K562 (cell line): ENCODE measurements around the gene ING5. TPM values are rescaled to one million over a fixed set of nuclear protein-coding genes. Genes with fewer than 3 reads are reported as not detected.

Source experiments
- CBFB ChIP-seq: sonication (generic); formaldehyde crosslinking; IDR thresholded peaks from 2 replicates; pipeline ENCODE4 v1.4.0; 2020; ENCODE audit warnings: mild to moderate bottlenecking, missing genetic modification reagents
- CREB3L1 ChIP-seq: fragments of 450-650 bp; IDR thresholded peaks from 2 replicates; pipeline ENCODE4 v1.6.1; 2014; ENCODE audit warnings: low read depth, mild to moderate bottlenecking, moderate library complexity, borderline replicate concordance
- CREB5 ChIP-seq: fragments of 250-450 bp; sonication (Bioruptor Pico); IDR thresholded peaks from 2 replicates; pipeline ENCODE4 v1.5.0; 2020; ENCODE audit warnings: mild to moderate bottlenecking
- CXXC5 ChIP-seq: fragments of 250-450 bp; sonication (Bioruptor Pico); IDR thresholded peaks from 2 replicates; pipeline ENCODE4 v1.8.0; 2022; ENCODE audit warnings: inconsistent platforms, mild to moderate bottlenecking, moderate library complexity
- FOXM1 ChIP-seq, 2 experiments: fragments of 450-650 bp in 1 of 2; sonication (generic) in 1 of 2; formaldehyde crosslinking in 1 of 2; IDR thresholded peaks; 2 replicates each; pipeline versions ENCODE4 v1.6.1 to v1.9.0; 2017 to 2022; ENCODE audit warnings: low read depth in 2 of 2, mild to moderate bottlenecking in 2 of 2, missing genetic modification reagents in 1 of 2, moderate library complexity in 1 of 2
- GATAD2B ChIP-seq: fragments of 450-650 bp; IDR thresholded peaks from 2 replicates; pipeline ENCODE4 v1.6.1; 2017; ENCODE audit warnings: mild to moderate bottlenecking, borderline replicate concordance
- NCOA2 ChIP-seq, 2 experiments: fragments of 450-650 bp; IDR thresholded peaks; 2 replicates each; pipeline ENCODE4 v1.6.1; 2018; ENCODE audit warnings: mild to moderate bottlenecking in 2 of 2, moderate library complexity in 1 of 2; ENCODE audit not compliant: partially characterized antibody in 2 of 2
- POLR2H ChIP-seq: IDR thresholded peaks from 2 replicates; pipeline ENCODE4 v1.6.1; 2016; ENCODE audit warnings: missing genetic modification characterization, low read depth, mild to moderate bottlenecking, control low read depth, missing compliant biosample characterization, moderate library complexity
- RBM34 ChIP-seq: fragments of 200-400 bp; formaldehyde crosslinking; IDR thresholded peaks from 2 replicates; pipeline ENCODE4 v1.6.1; 2018; ENCODE audit warnings: low read length, borderline replicate concordance; ENCODE audit not compliant: insufficient read depth
- SAFB ChIP-seq: fragments of 200-400 bp; formaldehyde crosslinking; IDR thresholded peaks from 2 replicates; pipeline ENCODE4 v1.6.1; 2017; ENCODE audit warnings: low read depth, low read length, borderline replicate concordance
- SIN3A ChIP-seq, 2 experiments: fragments of 150-350 bp in 1 of 2; IDR thresholded peaks; 2 replicates each; pipeline ENCODE4 v1.6.1; 2011 to 2016; ENCODE audit warnings: borderline replicate concordance in 2 of 2, low read depth in 2 of 2, low read length in 2 of 2, mild to moderate bottlenecking in 2 of 2, moderate library complexity in 2 of 2; ENCODE audit not compliant: control insufficient read depth in 1 of 2
- VEZF1 ChIP-seq: fragments of 200-800 bp; sonication (Bioruptor generic); IDR thresholded peaks from 2 replicates; pipeline ENCODE4 v1.6.1; 2017; ENCODE audit warnings: missing genetic modification characterization, missing compliant biosample characterization
- ZBTB33 ChIP-seq: sonication (generic); formaldehyde crosslinking; IDR thresholded peaks from 2 replicates; pipeline ENCODE4 v1.8.1; 2023; ENCODE audit warnings: mild to moderate bottlenecking, missing genetic modification reagents
- polyA plus RNA-seq, 8 experiments: library from polyadenylated mRNA; depleted of rRNA in 4 of 8; stranded (reverse) in 5 of 8; unstranded in 3 of 8; fragments of >200 nt; fragmentation: Nextera tagmentation in 2 of 8; fragmentation: Illumina TruSeq in 1 of 8; extraction: Ambion mirVana in 2 of 8; extraction: Trizol in 1 of 8; gene quantifications; 2 replicates each; pipeline versions ENCODE4 v1.2.1 to v1.2.3, GENCODE V29; 2011 to 2014; ENCODE audit warnings: inconsistent platforms in 1 of 8, missing spikeins in 1 of 8
- total RNA-seq, 7 experiments: library from RNA; depleted of rRNA in 6 of 7; stranded (reverse); fragments of >200 nt in 6 of 7; fragmentation: Illumina TruSeq in 2 of 7; extraction: Trizol in 2 of 7; gene quantifications; 2 replicates each; pipeline versions ENCODE4 v1.2.1 to v1.2.3, GENCODE V29; 2011 to 2021; ENCODE audit warnings: low replicate concordance in 1 of 7
- TF ChIP-seq, protein P1 (sequence below): sonication (generic); formaldehyde crosslinking; IDR thresholded peaks from 2 replicates; pipeline ENCODE4 v1.9.0; 2022; ENCODE audit warnings: mild to moderate bottlenecking, missing genetic modification reagents
- TF ChIP-seq, protein P2 (sequence below), 3 experiments: IDR thresholded peaks in 2 of 3; conservative IDR thresholded peaks in 1 of 3; 2 replicates each; pipeline ENCODE4 v1.5.1; 2011 to 2012; ENCODE audit warnings: low read length in 3 of 3, mild to moderate bottlenecking in 3 of 3, control low read depth in 2 of 3, improper control_type of control experiment in 1 of 3, inconsistent platforms in 1 of 3, low read depth in 1 of 3, mixed read lengths in 1 of 3, moderate library complexity in 1 of 3; ENCODE audit not compliant: insufficient read depth in 2 of 3

The ING5 gene
- total and polyA plus RNA-seq, 9 of the 15 experiments (the other 6 are each of a cell fraction or from before 2014, with no cell fraction given): 10.4 to 53.3 (median 27.9) TPM

- TF ChIP-seq CREB3L1 (no peak), CREB5 (CRISPR knock-in tag) (no peak), VEZF1 (CRISPR knock-in tag) (peak; percentile 86), SIN3A (IDR thresholded peaks at IDR 0.05; ENCODE audit: borderline replicate concordance in 2 of 2, control insufficient read depth in 1 of 2, low read depth in 2 of 2, low read length in 2 of 2) (peak; percentile 41 to 90; a peak in 1 of 4 replicates), CXXC5 (CRISPR knock-in tag) (peak; percentile 21), CBFB (CRISPR knock-in tag) (no peak; the same call in none of the 2 replicates), NCOA2 (IDR thresholded peaks at IDR 0.05; ENCODE audit: partially characterized antibody in 2 of 2) (no peak), RBM34 (no peak), ZBTB33 (CRISPR knock-in tag) (0 out of 2 replicates have a peak, but pooled peaks have one; percentile 25), SAFB (0 out of 2 replicates have a peak, but pooled peaks have one; percentile 26), FOXM1 (IDR thresholded peaks at IDR 0.05; ENCODE audit: low read depth) (no peak), FOXM1 (CRISPR knock-in tag; IDR thresholded peaks at IDR 0.05; ENCODE audit: low read depth) (0 out of 2 replicates have a peak, but pooled peaks have one; percentile 70), POLR2H (tag) (no peak), GATAD2B (peak; percentile 25; the same call in 1 of the 2 replicates)
- TF ChIP-seq, protein P1, sequence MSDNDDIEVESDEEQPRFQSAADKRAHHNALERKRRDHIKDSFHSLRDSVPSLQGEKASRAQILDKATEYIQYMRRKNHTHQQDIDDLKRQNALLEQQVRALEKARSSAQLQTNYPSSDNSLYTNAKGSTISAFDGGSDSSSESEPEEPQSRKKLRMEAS (CRISPR knock-in tag): peak; percentile 53
- TF ChIP-seq, protein P2, sequence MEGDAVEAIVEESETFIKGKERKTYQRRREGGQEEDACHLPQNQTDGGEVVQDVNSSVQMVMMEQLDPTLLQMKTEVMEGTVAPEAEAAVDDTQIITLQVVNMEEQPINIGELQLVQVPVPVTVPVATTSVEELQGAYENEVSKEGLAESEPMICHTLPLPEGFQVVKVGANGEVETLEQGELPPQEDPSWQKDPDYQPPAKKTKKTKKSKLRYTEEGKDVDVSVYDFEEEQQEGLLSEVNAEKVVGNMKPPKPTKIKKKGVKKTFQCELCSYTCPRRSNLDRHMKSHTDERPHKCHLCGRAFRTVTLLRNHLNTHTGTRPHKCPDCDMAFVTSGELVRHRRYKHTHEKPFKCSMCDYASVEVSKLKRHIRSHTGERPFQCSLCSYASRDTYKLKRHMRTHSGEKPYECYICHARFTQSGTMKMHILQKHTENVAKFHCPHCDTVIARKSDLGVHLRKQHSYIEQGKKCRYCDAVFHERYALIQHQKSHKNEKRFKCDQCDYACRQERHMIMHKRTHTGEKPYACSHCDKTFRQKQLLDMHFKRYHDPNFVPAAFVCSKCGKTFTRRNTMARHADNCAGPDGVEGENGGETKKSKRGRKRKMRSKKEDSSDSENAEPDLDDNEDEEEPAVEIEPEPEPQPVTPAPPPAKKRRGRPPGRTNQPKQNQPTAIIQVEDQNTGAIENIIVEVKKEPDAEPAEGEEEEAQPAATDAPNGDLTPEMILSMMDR (IDR thresholded peaks at IDR 0.05 in 2 of 3, conservative IDR thresholded peaks at IDR 0.05 in 1 of 3; ENCODE audit: insufficient read depth in 2 of 3, low read depth in 1 of 3, low read length in 3 of 3): peak; percentile 57 to 79 (median 64)
Observed at GRCh38 chr2:241702155-241703031, 554 bp downstream of the ING5 start (continued).
